Endothelial cell (in vitro differentiated cells): Measurements from ENCODE around the gene SNUPN. TPM values are rescaled to one million over a fixed set of nuclear protein-coding genes. Genes with fewer than 3 reads are reported as not detected.
"Not testable (repeated sequence)": the region's sequence is repeated elsewhere in the genome, so short reads cannot be mapped to it uniquely, and the experiment has no call there.

Experiments used
- DNase-seq: peaks from one replicate; pipeline ENCODE4 v3.0.0; 2021; ENCODE audit warnings: low spot score
- H3K27ac Mint-ChIP-seq: one replicate; pipeline ENCODE4 v1.8.0; 2021; ENCODE audit warnings: mixed read lengths, inconsistent platforms; ENCODE audit not compliant: unreplicated experiment
- H3K27me3 Mint-ChIP-seq: one replicate; pipeline ENCODE4 v1.8.0; 2021; ENCODE audit warnings: mild to moderate bottlenecking, moderate library complexity, mixed read lengths, inconsistent platforms; ENCODE audit not compliant: unreplicated experiment
- H3K36me3 Mint-ChIP-seq: one replicate; pipeline ENCODE4 v1.8.0; 2021; ENCODE audit warnings: mild to moderate bottlenecking, low read depth, mixed read lengths, inconsistent platforms; ENCODE audit not compliant: unreplicated experiment
- H3K4me1 Mint-ChIP-seq: one replicate; pipeline ENCODE4 v1.8.0; 2021; ENCODE audit warnings: mild to moderate bottlenecking, mixed read lengths, inconsistent platforms; ENCODE audit not compliant: unreplicated experiment
- H3K4me3 Mint-ChIP-seq: one replicate; pipeline ENCODE4 v1.8.0; 2021; ENCODE audit warnings: mild to moderate bottlenecking, mixed read lengths, inconsistent platforms; ENCODE audit not compliant: unreplicated experiment
- H3K9me3 Mint-ChIP-seq: one replicate; pipeline ENCODE4 v1.8.0; 2021; ENCODE audit warnings: mixed read lengths, inconsistent platforms; ENCODE audit not compliant: unreplicated experiment
- total RNA-seq: library from RNA; stranded (reverse); fragmentation: NEBNext Ultra II Directional; extraction: Animal tissue kit (Norgen Biotek cat#: 25700); gene quantifications from one replicate; pipeline ENCODE4 v1.2.1, GENCODE V29; 2021; ENCODE audit not compliant: unreplicated experiment
- TF ChIP-seq, protein P1 (sequence below): fragments of 200-600 bp; sonication (generic); IDR thresholded peaks from one replicate; pipeline ENCODE4 v1.5.0; 2021; ENCODE audit warnings: antibody characterized with exemption; ENCODE audit not compliant: unreplicated experiment

Gene SNUPN
- total RNA-seq, 1 donor from 2014 or later = 16.5 TPM

- no peak overlapping the region for H3K4me3 Mint-ChIP-seq
- TF ChIP-seq, protein P1, sequence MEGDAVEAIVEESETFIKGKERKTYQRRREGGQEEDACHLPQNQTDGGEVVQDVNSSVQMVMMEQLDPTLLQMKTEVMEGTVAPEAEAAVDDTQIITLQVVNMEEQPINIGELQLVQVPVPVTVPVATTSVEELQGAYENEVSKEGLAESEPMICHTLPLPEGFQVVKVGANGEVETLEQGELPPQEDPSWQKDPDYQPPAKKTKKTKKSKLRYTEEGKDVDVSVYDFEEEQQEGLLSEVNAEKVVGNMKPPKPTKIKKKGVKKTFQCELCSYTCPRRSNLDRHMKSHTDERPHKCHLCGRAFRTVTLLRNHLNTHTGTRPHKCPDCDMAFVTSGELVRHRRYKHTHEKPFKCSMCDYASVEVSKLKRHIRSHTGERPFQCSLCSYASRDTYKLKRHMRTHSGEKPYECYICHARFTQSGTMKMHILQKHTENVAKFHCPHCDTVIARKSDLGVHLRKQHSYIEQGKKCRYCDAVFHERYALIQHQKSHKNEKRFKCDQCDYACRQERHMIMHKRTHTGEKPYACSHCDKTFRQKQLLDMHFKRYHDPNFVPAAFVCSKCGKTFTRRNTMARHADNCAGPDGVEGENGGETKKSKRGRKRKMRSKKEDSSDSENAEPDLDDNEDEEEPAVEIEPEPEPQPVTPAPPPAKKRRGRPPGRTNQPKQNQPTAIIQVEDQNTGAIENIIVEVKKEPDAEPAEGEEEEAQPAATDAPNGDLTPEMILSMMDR = no peak
- DNase-seq = no peak
- H3K27me3 Mint-ChIP-seq = no peaks in the 10 kb centered on the region
- H3K4me1 Mint-ChIP-seq = no peaks in the 10 kb centered on the region
- peaks cover 3% of the 10 kb centered on the region for H3K36me3 Mint-ChIP-seq
- no peaks in the 10 kb centered on the region for H3K9me3 Mint-ChIP-seq
- no peak overlapping the region for H3K27ac Mint-ChIP-seq
These were observed 63.6 kb downstream of the SNUPN start for GRCh38 chr15:75561888-75562287.

DNA sequence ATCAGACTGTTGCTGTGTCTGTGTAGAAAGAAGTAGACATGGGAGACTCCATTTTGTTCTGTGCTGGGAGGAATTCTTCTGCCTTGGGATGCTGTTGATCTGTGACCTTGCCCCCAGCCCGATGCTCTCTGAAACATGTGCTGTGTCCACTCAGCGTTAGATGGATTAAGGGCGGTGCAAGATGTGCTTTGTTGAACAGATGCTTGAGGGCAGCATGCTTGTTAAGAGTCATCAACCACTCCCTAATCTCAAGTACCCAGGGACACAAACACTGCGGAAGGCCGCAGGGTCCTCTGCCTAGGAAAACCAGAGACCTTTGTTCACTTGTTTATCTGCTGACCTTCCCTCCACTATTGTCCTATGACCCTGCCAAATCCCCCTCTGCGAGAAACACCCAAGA is 66.2 kb downstream of the SNUPN start:
- not testable (repeated sequence) for H3K4me3 Mint-ChIP-seq, H3K4me1 Mint-ChIP-seq, H3K27ac Mint-ChIP-seq, H3K27me3 Mint-ChIP-seq, H3K9me3 Mint-ChIP-seq, H3K36me3 Mint-ChIP-seq, DNase-seq

DNA sequence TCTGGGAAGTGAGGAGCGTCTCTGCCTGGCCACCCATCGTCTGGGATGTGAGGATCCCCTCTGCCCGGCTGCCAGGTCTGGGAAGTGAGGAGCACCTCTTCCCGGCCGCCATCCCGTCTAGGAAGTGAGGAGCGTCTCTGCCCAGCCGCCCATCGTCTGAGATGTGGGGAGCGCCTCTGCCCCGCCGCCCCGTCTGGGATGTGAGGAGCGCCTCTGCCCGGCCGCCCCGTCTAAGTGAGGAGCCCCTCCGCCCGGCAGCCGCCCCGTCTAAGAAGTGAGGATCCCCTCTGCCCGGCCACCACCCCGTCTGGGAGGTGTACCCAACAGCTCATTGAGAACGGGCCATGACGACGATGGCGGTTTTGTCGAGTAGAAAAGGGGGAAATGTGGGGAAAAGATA is 66.6 kb downstream of the SNUPN start:
- DNase-seq, H3K9me3 Mint-ChIP-seq, H3K4me3 Mint-ChIP-seq, H3K27me3 Mint-ChIP-seq, H3K27ac Mint-ChIP-seq, H3K36me3 Mint-ChIP-seq, H3K4me1 Mint-ChIP-seq: not testable (repeated sequence)

- no peaks in the 10 kb centered on the region for H3K9me3 Mint-ChIP-seq
- no peaks in the 10 kb centered on the region for H3K4me1 Mint-ChIP-seq
- no peaks in the 10 kb centered on the region for H3K36me3 Mint-ChIP-seq
- H3K27me3 Mint-ChIP-seq = no peaks in the 10 kb centered on the region
- TF ChIP-seq, protein P1 = no peak
- no peak for DNase-seq
- peak overlapping the region; percentile 74 for H3K27ac Mint-ChIP-seq
- H3K4me3 Mint-ChIP-seq = no peak overlapping the region
These were observed 70.8 kb downstream of the SNUPN start for GRCh38 chr15:75554717-75555116.

DNA sequence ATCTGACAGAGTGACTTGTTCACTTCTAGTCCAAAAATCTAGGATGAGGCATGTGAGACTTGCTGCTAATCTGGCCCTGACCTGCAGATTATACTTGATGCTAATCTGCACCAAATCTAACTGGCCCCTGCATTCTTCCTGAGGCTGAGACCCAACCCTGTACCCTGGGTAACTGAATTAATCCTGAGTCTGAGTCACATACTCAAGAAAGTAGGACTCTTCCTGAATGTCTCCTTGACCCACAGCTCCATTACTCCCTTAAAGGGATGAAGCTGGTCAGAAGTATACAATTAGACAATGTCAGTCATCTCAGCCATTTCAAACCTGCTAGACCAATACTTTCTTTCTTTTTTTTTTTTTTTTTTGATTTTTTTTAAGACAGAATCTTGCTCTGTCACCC is 71.9 kb downstream of the SNUPN start:
- H3K9me3 Mint-ChIP-seq = no peaks in the 10 kb centered on the region
- H3K27ac Mint-ChIP-seq = no peak overlapping the region

GRCh38 chr15:75551091-75551490 is 74.4 kb downstream of the SNUPN start:
- TF ChIP-seq, protein P1 = no peak

More for the DNA sequence above, 71.9 kb downstream of the SNUPN start:
- no peaks in the 10 kb centered on the region for H3K27me3 Mint-ChIP-seq
- H3K36me3 Mint-ChIP-seq = no peaks in the 10 kb centered on the region
- TF ChIP-seq, protein P1 = no peak
- H3K4me3 Mint-ChIP-seq = no peak overlapping the region
- DNase-seq = no peak
- no peaks in the 10 kb centered on the region for H3K4me1 Mint-ChIP-seq

More at GRCh38 chr15:75551091-75551490, 74.4 kb downstream of the SNUPN start:
- Mint-ChIP-seq H3K27ac (no peak overlapping the region), H3K9me3 (no peaks in the 10 kb centered on the region), H3K4me1 (no peaks in the 10 kb centered on the region), H3K36me3 (no peaks in the 10 kb centered on the region), H3K27me3 (no peaks in the 10 kb centered on the region), H3K4me3 (no peak overlapping the region)
- DNase-seq = no peak

Other genes with a start within 250 kb of the SNUPN start
- gene SIN3A, start 174.0 kb downstream of the SNUPN start, total RNA-seq = 67.3 TPM
- 41.9 TPM for gene PTPN9, start 46.4 kb downstream of the SNUPN start, total RNA-seq
- gene IMP3, start 14.5 kb upstream of the SNUPN start, total RNA-seq = 33.5 TPM
- 17.3 TPM for gene SNX33, start 22.2 kb upstream of the SNUPN start, total RNA-seq
- 0.18 TPM for gene CSPG4, start 87.1 kb upstream of the SNUPN start, total RNA-seq
- gene UBE2Q2, start 217.7 kb upstream of the SNUPN start, total RNA-seq = 28.9 TPM